Thyroid gland (tissue), 4 donors: ENCODE results near the gene RRP12.

Experiments
- CTCF ChIP-seq, 6 experiments: fragments of 200-600 bp in 3 of 6; fragments of 450-650 bp in 3 of 6; sonication (generic) in 3 of 6; IDR thresholded peaks; one replicate each; pipeline ENCODE4 v1.5.1; 2016 to 2019; ENCODE audit warnings: antibody characterized with exemption in 6 of 6, mild to moderate bottlenecking in 2 of 6, inconsistent platforms in 1 of 6, moderate library complexity in 1 of 6
- POLR2A ChIP-seq, 2 donors: fragments of 450-650 bp; IDR thresholded peaks; one replicate each; pipeline ENCODE4 v1.6.1; 2017; ENCODE audit warnings: antibody characterized with exemption in 2 of 2, mild to moderate bottlenecking in 2 of 2, moderate library complexity in 1 of 2

GRCh38 chr10:97325754-97326153 lies 75.4 kb downstream of the RRP12 start:
- TF ChIP-seq CTCF (IDR thresholded peaks at IDR 0.05): no peak
- TF ChIP-seq POLR2A (IDR thresholded peaks at IDR 0.05): no peak
